Measurements from ENCODE around the gene BMP8B. TPM values are rescaled to one million over a fixed set of nuclear protein-coding genes. Genes with fewer than 3 reads are reported as not detected.

Gene BMP8B
- total and polyA plus RNA-seq, 2 donors (not counting 1 experiment from before 2014, with no cell fraction given): 1.5 to 2.3 TPM

- Mint-ChIP-seq H3K9me3 (ENCODE audit: insufficient read depth) (no peaks in the 10 kb centered on the region), H3K27me3 (peaks cover 15% of the 10 kb centered on the region), H3K27ac (no peak overlapping the region), H3K4me1 (no peaks in the 10 kb centered on the region), H3K4me3 (no peak overlapping the region)
- no peak for ATAC-seq (ENCODE audit: low read depth)
- intact Hi-C loops (cut with micrococcal nuclease): no loop called here
- H3K27me3 ChIP-seq (replicated peaks in 1 of 4; ENCODE audit: control extremely low read depth in 1 of 4, control insufficient read depth in 3 of 4, insufficient read depth in 4 of 4, low read length in 3 of 4): peaks cover 0 to 7% (median 2%) of the 10 kb centered on the region in 4 experiments
- no peaks in the 10 kb centered on the region for H3K9me3 ChIP-seq (ENCODE audit: control extremely low read depth in 1 of 3, control insufficient read depth in 2 of 3, insufficient read depth in 1 of 3, low read length in 2 of 3)
- no peaks in the 10 kb centered on the region for H3K79me2 ChIP-seq (ENCODE audit: control insufficient read depth, insufficient read depth, low read length)
- POLR2A ChIA-PET: no interaction called here
- no peak overlapping the region for H2AFZ ChIP-seq (ENCODE audit: insufficient read depth, low read depth, low read length, poor library complexity, severe bottlenecking)
- H3K4me1 ChIP-seq (ENCODE audit: control insufficient read depth in 2 of 2, insufficient read depth in 2 of 2, low read length in 2 of 2): no peaks in the 10 kb centered on the region
- WGBS (ENCODE audit: insufficient coverage): 100% methylated on average over 1 of the region's 2 CpGs
- CTCF ChIA-PET: interaction anchor here (1.1 to 1.3 kb wide), 2 partner anchors 33 to 69 kb away, joined by 3 to 4 read pairs; partner anchors contain the start of gene MYCL
- H3K4me2 ChIP-seq (replicated peaks; ENCODE audit: low read depth, low read length, poor library complexity, severe bottlenecking): no peak overlapping the region
- H3K4me3 ChIP-seq (ENCODE audit: control extremely low read depth in 1 of 5, extremely low read depth in 1 of 5, insufficient read depth in 1 of 5, low read depth in 2 of 5, low read length in 4 of 5): no peak overlapping the region
- no peaks in the 10 kb centered on the region for H3K36me3 ChIP-seq (replicated peaks in 1 of 2; ENCODE audit: control extremely low read depth in 1 of 2, control insufficient read depth in 1 of 2, extremely low read depth in 1 of 2, insufficient read depth in 2 of 2, low read length in 1 of 2)
- no peak for DNase-seq
- no peaks in the 10 kb centered on the region for H4K20me1 ChIP-seq (ENCODE audit: control insufficient read depth, insufficient read depth, low read length, poor library complexity, severe bottlenecking)
- no peak overlapping the region for H3K27ac ChIP-seq (ENCODE audit: low read length in 2 of 2)
- TF ChIP-seq, protein P1, sequence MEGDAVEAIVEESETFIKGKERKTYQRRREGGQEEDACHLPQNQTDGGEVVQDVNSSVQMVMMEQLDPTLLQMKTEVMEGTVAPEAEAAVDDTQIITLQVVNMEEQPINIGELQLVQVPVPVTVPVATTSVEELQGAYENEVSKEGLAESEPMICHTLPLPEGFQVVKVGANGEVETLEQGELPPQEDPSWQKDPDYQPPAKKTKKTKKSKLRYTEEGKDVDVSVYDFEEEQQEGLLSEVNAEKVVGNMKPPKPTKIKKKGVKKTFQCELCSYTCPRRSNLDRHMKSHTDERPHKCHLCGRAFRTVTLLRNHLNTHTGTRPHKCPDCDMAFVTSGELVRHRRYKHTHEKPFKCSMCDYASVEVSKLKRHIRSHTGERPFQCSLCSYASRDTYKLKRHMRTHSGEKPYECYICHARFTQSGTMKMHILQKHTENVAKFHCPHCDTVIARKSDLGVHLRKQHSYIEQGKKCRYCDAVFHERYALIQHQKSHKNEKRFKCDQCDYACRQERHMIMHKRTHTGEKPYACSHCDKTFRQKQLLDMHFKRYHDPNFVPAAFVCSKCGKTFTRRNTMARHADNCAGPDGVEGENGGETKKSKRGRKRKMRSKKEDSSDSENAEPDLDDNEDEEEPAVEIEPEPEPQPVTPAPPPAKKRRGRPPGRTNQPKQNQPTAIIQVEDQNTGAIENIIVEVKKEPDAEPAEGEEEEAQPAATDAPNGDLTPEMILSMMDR (IDR thresholded peaks at IDR 0.05): no peak
- no peak for TF ChIP-seq EZH2 (IDR thresholded peaks at IDR 0.05; ENCODE audit: borderline replicate concordance, insufficient read depth, low read depth, low read length, poor library complexity, severe bottlenecking)
- H3K9ac ChIP-seq (ENCODE audit: low read length): no peak overlapping the region
Measured at GRCh38 chr1:39833121-39833520, 44.5 kb upstream of the BMP8B start.

DNA sequence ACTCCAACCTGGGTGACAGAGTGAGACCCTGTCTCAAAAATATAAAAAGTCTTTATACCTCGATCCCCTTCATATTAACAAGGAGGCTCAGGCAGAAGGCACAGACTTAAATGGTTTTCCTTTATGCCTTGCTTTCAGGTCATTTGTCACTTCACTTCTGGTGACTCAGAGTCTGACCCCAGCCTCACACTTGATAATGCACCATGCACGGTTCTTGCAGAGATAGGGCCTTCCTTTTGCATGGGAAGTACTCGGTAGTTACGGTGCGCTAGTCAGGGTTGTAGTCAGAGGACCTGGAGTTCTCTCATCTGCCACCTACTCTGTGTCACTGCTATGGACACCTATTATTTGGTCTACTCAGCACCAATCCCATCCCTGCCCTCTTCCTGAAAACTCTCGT, 43.6 kb upstream of the BMP8B start:
- Mint-ChIP-seq H3K9me3 (ENCODE audit: insufficient read depth) (no peaks in the 10 kb centered on the region), H3K27ac (no peak overlapping the region), H3K27me3 (peaks cover 15% of the 10 kb centered on the region), H3K4me3 (no peak overlapping the region), H3K4me1 (no peaks in the 10 kb centered on the region)
- no peak for DNase-seq
- Histone ChIP-seq H3K4me1 (ENCODE audit: control insufficient read depth in 2 of 2, insufficient read depth in 2 of 2, low read length in 2 of 2) (no peaks in the 10 kb centered on the region), H3K79me2 (ENCODE audit: control insufficient read depth, insufficient read depth, low read length) (no peaks in the 10 kb centered on the region), H3K27ac (ENCODE audit: low read length in 2 of 2) (no peak overlapping the region), H3K27me3 (replicated peaks in 1 of 4; ENCODE audit: control extremely low read depth in 1 of 4, control insufficient read depth in 3 of 4, insufficient read depth in 4 of 4, low read length in 3 of 4) (peaks cover 0 to 7% (median 2%) of the 10 kb centered on the region in 4 experiments), H3K36me3 (replicated peaks in 1 of 2; ENCODE audit: control extremely low read depth in 1 of 2, control insufficient read depth in 1 of 2, extremely low read depth in 1 of 2, insufficient read depth in 2 of 2, low read length in 1 of 2) (no peaks in the 10 kb centered on the region), H4K20me1 (ENCODE audit: control insufficient read depth, insufficient read depth, low read length, poor library complexity, severe bottlenecking) (no peaks in the 10 kb centered on the region), H3K9me3 (ENCODE audit: control extremely low read depth in 1 of 3, control insufficient read depth in 2 of 3, insufficient read depth in 1 of 3, low read length in 2 of 3) (no peaks in the 10 kb centered on the region), H3K4me2 (replicated peaks; ENCODE audit: low read depth, low read length, poor library complexity, severe bottlenecking) (no peak overlapping the region), H2AFZ (ENCODE audit: insufficient read depth, low read depth, low read length, poor library complexity, severe bottlenecking) (no peak overlapping the region), H3K4me3 (ENCODE audit: control extremely low read depth in 1 of 5, extremely low read depth in 1 of 5, insufficient read depth in 1 of 5, low read depth in 2 of 5, low read length in 4 of 5) (no peak overlapping the region), H3K9ac (ENCODE audit: low read length) (no peak overlapping the region)
- intact Hi-C loops (cut with micrococcal nuclease): no loop called here
- CTCF ChIA-PET: no interaction called here
- no peak for ATAC-seq (ENCODE audit: low read depth)
- no peak for TF ChIP-seq EZH2 (IDR thresholded peaks at IDR 0.05; ENCODE audit: borderline replicate concordance, insufficient read depth, low read depth, low read length, poor library complexity, severe bottlenecking)
- TF ChIP-seq, protein P1 (IDR thresholded peaks at IDR 0.05): no peak
- POLR2A ChIA-PET: interaction anchor here (0.6 kb wide), 1 partner anchor 12 kb away, joined by 5 read pairs; no protein-coding TSS in a partner anchor
- WGBS (ENCODE audit: insufficient coverage): 98% methylated on average over 5 of the region's 6 CpGs

Measured in B cell (primary cell).